Ectodermal cell (in vitro differentiated cells): ENCODE data around the gene POLA1.

Experiments
- H3K27ac ChIP-seq: 2 replicates; pipeline ENCODE4 v1.7.0; 2013; ENCODE audit warnings: mild to moderate bottlenecking, low read depth, low read length; ENCODE audit not compliant: insufficient read depth, poor library complexity, severe bottlenecking
- H3K27me3 ChIP-seq: 2 replicates; pipeline ENCODE4 v1.7.0; 2013; ENCODE audit warnings: mild to moderate bottlenecking, low read length; ENCODE audit not compliant: insufficient read depth, control insufficient read depth, poor library complexity, severe bottlenecking
- H3K36me3 ChIP-seq: one replicate; pipeline ENCODE4 v1.7.0; 2013; ENCODE audit warnings: low read length; ENCODE audit not compliant: control insufficient read depth, insufficient read depth
- H3K4me1 ChIP-seq: one replicate; pipeline ENCODE4 v1.7.0; 2013; ENCODE audit warnings: low read length; ENCODE audit not compliant: control insufficient read depth, insufficient read depth
- H3K4me3 ChIP-seq: 2 replicates; pipeline ENCODE4 v1.7.0; 2013; ENCODE audit warnings: low read depth, low read length, control low read depth; ENCODE audit not compliant: insufficient read depth
- H3K9me3 ChIP-seq: 2 replicates; pipeline ENCODE4 v1.7.0; 2013; ENCODE audit warnings: mild to moderate bottlenecking, low read length, moderate library complexity; ENCODE audit not compliant: control insufficient read depth
- WGBS, 2 experiments: methylation state at CpG; one replicate each; pipeline ENCODE4 v1.1.7; 2013; ENCODE audit warnings: missing lambda C conversion rate in 2 of 2; 5-methylcytosine and 5-hydroxymethylcytosine counted together

The POLA1 gene

GRCh38 chrX:24684048-24684447, 9.7 kb upstream of the POLA1 start:
- WGBS, 2 experiments = 100% methylated on average over 1 of the region's 2 CpGs; no CpG with 5 or more reads in 1 of the 2 experiments
- H3K4me1 ChIP-seq = no peaks in the 10 kb centered on the region
- no peak overlapping the region for H3K27ac ChIP-seq
- no peak overlapping the region for H3K4me3 ChIP-seq
- H3K9me3 ChIP-seq = no peaks in the 10 kb centered on the region
- H3K27me3 ChIP-seq = no peaks in the 10 kb centered on the region
- no peaks in the 10 kb centered on the region for H3K36me3 ChIP-seq

DNA sequence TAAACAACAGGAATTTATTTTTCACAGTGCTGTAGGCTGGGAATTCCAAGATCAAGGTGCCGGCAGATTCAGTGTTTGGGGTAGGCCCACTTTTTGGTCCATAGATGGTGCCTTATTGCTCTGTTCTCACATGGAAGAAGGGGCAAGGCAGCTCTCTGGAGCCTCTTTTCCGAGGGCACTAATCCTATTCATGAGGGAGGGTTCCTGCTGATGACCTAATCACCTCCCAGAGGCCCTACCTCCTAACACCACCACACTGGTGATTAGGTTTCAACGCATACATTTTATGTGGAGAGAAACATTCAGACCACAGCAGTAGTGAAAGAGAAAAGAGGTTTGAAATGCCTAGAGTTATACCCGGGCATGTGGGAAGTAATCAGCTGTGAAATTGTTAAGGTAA, 1.4 kb upstream of the POLA1 start:
- no peak overlapping the region for H3K4me3 ChIP-seq
- no peaks in the 10 kb centered on the region for H3K36me3 ChIP-seq
- H3K27me3 ChIP-seq = no peaks in the 10 kb centered on the region
- no peak overlapping the region for H3K27ac ChIP-seq
- H3K9me3 ChIP-seq = no peaks in the 10 kb centered on the region
- 41 to 54% methylated on average over 3 to 4 of the region's 4 CpGs for WGBS, 2 experiments
- no peaks in the 10 kb centered on the region for H3K4me1 ChIP-seq

DNA sequence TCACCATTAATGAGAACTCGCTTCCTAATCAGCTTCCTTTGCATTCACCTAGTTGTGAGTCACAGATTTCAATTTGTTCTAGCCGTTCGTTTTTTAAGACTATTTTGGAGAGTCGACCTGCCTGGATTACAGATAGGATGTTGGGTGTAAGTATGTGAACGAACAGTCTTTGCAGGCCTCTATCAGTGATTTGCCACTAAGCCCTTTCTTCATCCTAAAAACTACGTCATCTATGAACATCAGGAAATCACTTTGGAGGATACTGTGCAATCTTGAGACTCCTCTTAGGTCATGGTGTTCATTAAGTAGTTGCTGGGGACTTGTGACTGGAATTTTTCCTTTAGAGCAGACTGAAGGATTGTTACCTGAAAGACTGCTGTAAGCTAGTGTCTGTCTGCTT, 1.1 kb downstream of the POLA1 start:
- WGBS, 2 experiments = 78 to 79% methylated on average over 4 to 6 of the region's 6 CpGs
- Histone ChIP-seq H3K27me3 (no peaks in the 10 kb centered on the region), H3K4me3 (peak overlapping the region; percentile 72)

GRCh38 chrX:24696294-24696693, 2.6 kb downstream of the POLA1 start:
- Histone ChIP-seq H3K27me3 (no peaks in the 10 kb centered on the region), H3K27ac (no peak overlapping the region), H3K36me3 (no peaks in the 10 kb centered on the region), H3K4me3 (no peak overlapping the region), H3K4me1 (no peaks in the 10 kb centered on the region), H3K9me3 (no peaks in the 10 kb centered on the region)
- WGBS, 2 experiments = 89 to 90% methylated on average over 6 of the region's 6 CpGs

More for the DNA sequence above, 1.1 kb downstream of the POLA1 start:
- H3K4me1 ChIP-seq = no peaks in the 10 kb centered on the region
- H3K27ac ChIP-seq = no peak overlapping the region
- no peaks in the 10 kb centered on the region for H3K36me3 ChIP-seq
- no peaks in the 10 kb centered on the region for H3K9me3 ChIP-seq

- Histone ChIP-seq H3K27ac (no peak overlapping the region), H3K4me3 (no peak overlapping the region), H3K36me3 (peaks cover 22% of the 10 kb centered on the region), H3K4me1 (no peaks in the 10 kb centered on the region), H3K27me3 (no peaks in the 10 kb centered on the region), H3K9me3 (no peaks in the 10 kb centered on the region)
- 97% methylated on average over 3 of the region's 3 CpGs for WGBS, 2 experiments
Measured at GRCh38 chrX:24702362-24703184, 8.9 kb downstream of the POLA1 start.

DNA sequence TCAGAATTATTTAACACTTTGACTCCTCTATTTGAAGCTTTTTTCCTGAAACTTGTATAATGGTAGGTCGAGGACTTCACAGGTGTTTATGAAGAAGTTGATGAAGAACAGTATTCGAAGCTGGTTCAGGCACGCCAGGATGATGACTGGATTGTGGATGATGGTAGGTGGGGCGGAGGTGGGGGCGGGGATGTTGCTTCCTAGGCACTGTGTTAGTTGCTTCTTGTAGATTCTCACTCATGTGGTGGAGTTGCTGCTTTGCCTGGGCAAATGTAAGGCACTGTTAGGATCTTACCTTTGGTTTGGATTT, 9.4 kb downstream of the POLA1 start:
- H3K4me3 ChIP-seq = no peak overlapping the region
- no peaks in the 10 kb centered on the region for H3K9me3 ChIP-seq
- no peaks in the 10 kb centered on the region for H3K4me1 ChIP-seq
- no peaks in the 10 kb centered on the region for H3K27me3 ChIP-seq
- 94 to 99% methylated on average over 5 of the region's 5 CpGs for WGBS, 2 experiments
- H3K27ac ChIP-seq = no peak overlapping the region
- peaks cover 22% of the 10 kb centered on the region for H3K36me3 ChIP-seq

DNA sequence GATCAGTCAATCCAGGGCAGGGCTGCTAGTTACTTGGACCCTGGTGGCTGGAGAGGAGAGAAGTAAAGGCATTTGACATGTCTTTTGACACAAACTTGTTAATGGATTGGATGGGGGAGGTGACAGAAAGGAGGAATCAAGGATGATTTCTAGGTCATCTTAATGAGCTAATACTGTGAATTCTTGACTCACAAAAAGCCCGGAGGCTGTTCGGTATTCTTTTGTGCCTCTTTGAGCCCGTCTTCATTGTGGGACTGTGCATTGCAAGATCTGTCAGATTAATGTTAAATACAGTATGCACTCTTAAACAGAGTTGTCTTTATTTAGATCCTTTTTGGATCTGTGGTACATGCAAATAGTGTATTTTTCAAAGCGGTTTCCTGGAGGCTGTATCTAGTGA, 25.1 kb downstream of the POLA1 start:
- WGBS, 2 experiments = 93 to 95% methylated on average over 4 of the region's 4 CpGs
- H3K27me3 ChIP-seq = no peaks in the 10 kb centered on the region
- no peak overlapping the region for H3K27ac ChIP-seq

DNA sequence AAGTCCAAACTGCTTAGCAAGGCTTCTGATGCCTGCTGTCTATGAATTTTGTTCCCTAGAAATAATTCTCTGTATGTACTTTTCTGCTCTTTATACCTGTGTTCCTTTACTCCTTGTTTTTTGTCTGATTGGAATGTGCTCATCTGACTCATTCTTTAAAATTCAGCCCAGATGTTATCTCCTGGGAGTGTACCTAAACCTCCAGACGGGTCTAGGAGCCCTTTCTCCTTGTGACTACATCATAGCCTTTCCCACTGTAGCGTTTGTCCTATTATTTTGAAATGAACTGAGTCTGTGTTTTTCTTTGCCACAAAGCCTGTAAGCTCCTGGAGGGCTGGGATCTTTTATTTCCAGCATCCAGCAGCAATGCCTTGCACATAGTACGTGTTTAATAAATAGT, 26.3 kb downstream of the POLA1 start:
- Histone ChIP-seq H3K4me3 (no peak overlapping the region), H3K27me3 (no peaks in the 10 kb centered on the region), H3K36me3 (peaks cover 3% of the 10 kb centered on the region), H3K27ac (no peak overlapping the region), H3K4me1 (no peaks in the 10 kb centered on the region), H3K9me3 (no peaks in the 10 kb centered on the region)
- 82 to 84% methylated on average over 2 of the region's 3 CpGs for WGBS, 2 experiments

More for the DNA sequence above, 25.1 kb downstream of the POLA1 start:
- peaks cover 3% of the 10 kb centered on the region for H3K36me3 ChIP-seq
- no peaks in the 10 kb centered on the region for H3K9me3 ChIP-seq
- no peaks in the 10 kb centered on the region for H3K4me1 ChIP-seq
- no peak overlapping the region for H3K4me3 ChIP-seq

DNA sequence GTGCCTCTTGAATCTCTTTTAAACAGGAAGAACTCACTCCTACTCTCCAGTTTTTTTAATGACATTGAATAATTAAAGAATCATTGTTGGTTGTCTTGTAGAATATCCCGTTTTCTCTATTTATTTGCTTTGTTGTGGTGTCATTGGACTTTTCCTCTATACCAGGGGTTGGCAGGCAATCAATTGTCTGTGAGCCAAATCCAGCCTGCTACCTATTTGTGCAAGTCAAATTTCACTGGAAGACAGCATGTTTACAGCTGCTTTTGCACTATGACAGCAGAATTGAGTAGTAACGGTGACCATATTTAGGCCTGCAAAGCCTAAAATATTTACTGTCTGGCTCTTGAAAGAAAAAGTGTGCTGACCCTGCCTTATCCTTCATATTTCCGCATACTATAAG, 34.8 kb downstream of the POLA1 start:
- Histone ChIP-seq H3K4me1 (no peaks in the 10 kb centered on the region), H3K36me3 (no peaks in the 10 kb centered on the region), H3K4me3 (no peak overlapping the region), H3K27ac (no peak overlapping the region), H3K9me3 (no peaks in the 10 kb centered on the region), H3K27me3 (no peaks in the 10 kb centered on the region)
- WGBS, 2 experiments = 97 to 98% methylated on average over 2 to 3 of the region's 3 CpGs

DNA sequence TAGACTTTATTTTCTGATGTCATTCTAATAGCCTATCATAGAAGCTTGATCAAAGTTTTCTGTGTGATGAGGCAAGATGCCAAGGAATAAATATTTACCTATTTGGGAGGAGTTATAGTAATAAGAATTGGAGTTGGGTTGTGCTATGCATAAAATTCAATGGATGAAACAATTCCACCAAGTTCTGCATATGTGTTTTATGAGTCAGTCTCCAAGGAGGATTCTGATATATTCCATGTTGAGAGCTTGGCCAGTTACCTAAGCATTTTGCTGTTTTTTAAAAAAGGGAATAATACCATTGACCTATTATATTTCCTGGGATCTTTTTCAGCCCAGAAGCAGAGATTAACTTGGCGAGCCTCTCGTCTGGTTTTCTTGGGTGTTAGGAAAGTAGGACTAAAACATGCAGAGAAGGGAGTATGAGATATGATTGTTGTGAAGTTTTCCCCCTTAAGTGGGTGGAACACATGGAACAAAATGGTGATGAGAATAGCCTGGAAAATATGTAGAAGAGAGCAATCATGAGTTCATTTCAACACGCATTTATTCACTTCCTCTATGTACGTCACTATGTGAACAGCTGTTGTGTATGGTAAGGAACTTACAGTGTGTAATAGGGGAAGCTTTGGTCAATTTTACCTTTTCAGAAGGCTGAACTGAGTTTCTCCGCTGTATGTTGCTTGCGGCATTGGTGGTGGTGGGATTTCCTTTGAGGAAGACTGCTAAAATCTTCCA, 39.2 kb downstream of the POLA1 start:
- Histone ChIP-seq H3K4me3 (no peak overlapping the region), H3K36me3 (no peaks in the 10 kb centered on the region), H3K4me1 (no peaks in the 10 kb centered on the region), H3K27ac (no peak overlapping the region), H3K27me3 (no peaks in the 10 kb centered on the region), H3K9me3 (no peaks in the 10 kb centered on the region)
- 88 to 96% methylated on average over 6 of the region's 6 CpGs for WGBS, 2 experiments
